CD14-positive monocyte (primary cell): ENCODE data around the gene LAG3. TPM values are rescaled to one million over a fixed set of nuclear protein-coding genes. Genes with fewer than 3 reads are reported as not detected.

Experiments used
- DNase-seq, 3 donors: peaks; one replicate each; pipeline ENCODE4 v3.0.0-alpha.2; 2011 to 2022
- H2AFZ ChIP-seq: 2 replicates; pipeline ENCODE4 v1.6.0; 2012; ENCODE audit warnings: mild to moderate bottlenecking, low read depth, low read length, inconsistent platforms; ENCODE audit not compliant: insufficient read depth, poor library complexity, severe bottlenecking
- H3K27ac ChIP-seq, 2 donors: 1 replicate in 1 of 2; 2 replicates in 1 of 2; pipeline ENCODE4 v1.5.1; 2012 to 2013; ENCODE audit warnings: low read length in 2 of 2, control low read depth in 1 of 2, inconsistent platforms in 1 of 2, low read depth in 1 of 2, mild to moderate bottlenecking in 1 of 2
- H3K27me3 ChIP-seq, 2 donors: one replicate each; pipeline versions ENCODE4 v1.6.0 to v1.6.1; 2011 to 2013; ENCODE audit warnings: low read length in 2 of 2; ENCODE audit not compliant: control insufficient read depth in 2 of 2, insufficient read depth in 2 of 2
- H3K36me3 ChIP-seq, 2 donors: replicated peaks in 1 of 2; 1 replicate in 1 of 2; 2 replicates in 1 of 2; pipeline versions ENCODE4 v1.5.1 to v1.6.1; 2012 to 2013; ENCODE audit warnings: low read length in 2 of 2, control low read depth in 1 of 2, inconsistent platforms in 1 of 2, mild to moderate bottlenecking in 1 of 2; ENCODE audit not compliant: insufficient read depth in 2 of 2, control insufficient read depth in 1 of 2
- H3K4me1 ChIP-seq, 2 donors: 1 replicate in 1 of 2; 2 replicates in 1 of 2; pipeline versions ENCODE4 v1.5.1 to v1.6.1; 2012 to 2013; ENCODE audit warnings: low read length in 2 of 2, control low read depth in 1 of 2, inconsistent platforms in 1 of 2, mild to moderate bottlenecking in 1 of 2, moderate library complexity in 1 of 2; ENCODE audit not compliant: insufficient read depth in 2 of 2, control insufficient read depth in 1 of 2
- H3K4me2 ChIP-seq: replicated peaks from 2 replicates; pipeline ENCODE3; 2012; ENCODE audit warnings: low read length, moderate library complexity, mild to moderate bottlenecking; ENCODE audit not compliant: poor library complexity, severe bottlenecking; ENCODE audit errors: extremely low read depth
- H3K4me3 ChIP-seq, 3 experiments: fragments of 200-600 bp in 1 of 3; sonication (generic) in 1 of 3; replicated peaks in 1 of 3; 1 replicate in 2 of 3; 2 replicates in 1 of 3; pipeline ENCODE4 v1.5.1; 2011 to 2013; ENCODE audit warnings: low read length in 3 of 3, mild to moderate bottlenecking in 3 of 3, control low read depth in 2 of 3, low read depth in 2 of 3, inconsistent platforms in 1 of 3, moderate library complexity in 1 of 3
- H3K79me2 ChIP-seq: 2 replicates; pipeline ENCODE4 v1.6.0; 2012; ENCODE audit warnings: mild to moderate bottlenecking, control low read depth, inconsistent platforms, low read length, moderate library complexity; ENCODE audit not compliant: insufficient read depth
- H3K9ac ChIP-seq: 2 replicates; pipeline ENCODE4 v1.6.0; 2017; ENCODE audit warnings: low read length, mild to moderate bottlenecking; ENCODE audit not compliant: insufficient read depth, poor library complexity, severe bottlenecking
- H3K9me3 ChIP-seq, 2 donors: replicated peaks in 1 of 2; 1 replicate in 1 of 2; 2 replicates in 1 of 2; pipeline versions ENCODE4 v1.5.1 to v1.6.1; 2012 to 2013; ENCODE audit warnings: low read length in 2 of 2, control low read depth in 1 of 2; ENCODE audit not compliant: control insufficient read depth in 1 of 2, insufficient read depth in 1 of 2
- H4K20me1 ChIP-seq: 2 replicates; pipeline ENCODE4 v1.6.0; 2012; ENCODE audit warnings: mild to moderate bottlenecking, low read length, control low read depth, moderate library complexity; ENCODE audit not compliant: insufficient read depth
- H3K27ac Mint-ChIP-seq, 7 donors: one replicate each; pipeline ENCODE4 v1.8.0; 2020; ENCODE audit warnings: mild to moderate bottlenecking in 7 of 7, mixed read lengths in 7 of 7, moderate library complexity in 6 of 7, inconsistent platforms in 2 of 7
- H3K27me3 Mint-ChIP-seq, 3 donors: one replicate each; pipeline ENCODE4 v1.8.0; 2021 to 2022; ENCODE audit warnings: low read depth in 3 of 3, mild to moderate bottlenecking in 3 of 3, mixed read lengths in 3 of 3, moderate library complexity in 3 of 3, inconsistent platforms in 1 of 3
- H3K36me3 Mint-ChIP-seq, 2 donors: one replicate each; pipeline ENCODE4 v1.8.0; 2020; ENCODE audit warnings: mixed read lengths in 2 of 2, inconsistent platforms in 1 of 2, mild to moderate bottlenecking in 1 of 2
- H3K4me1 Mint-ChIP-seq: one replicate; pipeline ENCODE4 v1.8.0; 2020; ENCODE audit warnings: mild to moderate bottlenecking, mixed read lengths
- H3K4me3 Mint-ChIP-seq, 2 donors: one replicate each; pipeline ENCODE4 v1.8.0; 2020; ENCODE audit warnings: mild to moderate bottlenecking in 2 of 2, mixed read lengths in 2 of 2, moderate library complexity in 1 of 2
- H3K9me3 Mint-ChIP-seq, 7 donors: one replicate each; pipeline ENCODE4 v1.8.0; 2020 to 2022; ENCODE audit warnings: mixed read lengths in 7 of 7, mild to moderate bottlenecking in 6 of 7, moderate library complexity in 6 of 7, inconsistent platforms in 2 of 7
- WGBS: methylation state at CpG from one replicate; pipeline ENCODE4 v1.1.5; 2013; ENCODE audit warnings: missing lambda C conversion rate; ENCODE audit not compliant: insufficient coverage; 5-methylcytosine and 5-hydroxymethylcytosine counted together
- intact Hi-C, 2 donors: fragments of 100-400 bp; cut with micrococcal nuclease; formaldehyde crosslinking; loops; one replicate each; pipeline versions ENCODE4 v1.15.0 to v1.15.1; 2023
- polyA plus RNA-seq, 3 donors: library from polyadenylated mRNA; depleted of rRNA in 1 of 3; unstranded in 2 of 3; stranded (reverse) in 1 of 3; fragments of 300-500 nt in 2 of 3; fragments of >200 nt in 1 of 3; fragmentation: Illumina TruSeq in 2 of 3; gene quantifications; 1 replicate in 2 of 3; 2 replicates in 1 of 3; pipeline ENCODE4 v1.2.3, GENCODE V29; 2012 to 2021
- TF ChIP-seq, protein P1 (sequence below): fragments of 200-600 bp; IDR thresholded peaks from one replicate; pipeline ENCODE4 v1.8.0; 2022; ENCODE audit warnings: antibody characterized with exemption, mild to moderate bottlenecking

Gene LAG3
- polyA plus RNA-seq, 3 donors = 0.04 TPM; not detected in 2

DNA sequence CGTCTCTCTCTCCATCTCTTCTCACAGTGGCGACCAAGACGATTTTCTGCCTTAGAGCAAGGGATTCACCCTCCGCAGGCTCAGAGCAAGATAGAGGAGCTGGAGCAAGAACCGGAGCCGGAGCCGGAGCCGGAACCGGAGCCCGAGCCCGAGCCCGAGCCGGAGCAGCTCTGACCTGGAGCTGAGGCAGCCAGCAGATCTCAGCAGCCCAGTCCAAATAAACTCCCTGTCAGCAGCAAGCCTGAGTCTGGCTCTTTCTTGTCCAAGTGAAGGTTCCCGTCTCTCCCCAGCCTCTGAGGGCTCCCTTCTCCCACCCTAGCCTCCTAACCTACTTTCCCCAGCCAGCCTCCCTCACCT is 5.9 kb downstream of the LAG3 start:
- peaks cover 8 to 49% of the 10 kb centered on the region in 2 donors for H3K27me3 ChIP-seq
- no peak overlapping the region for H3K9ac ChIP-seq
- H3K36me3 ChIP-seq = no peaks in the 10 kb centered on the region
- no peak for DNase-seq
- Mint-ChIP-seq H3K36me3 (peaks cover 0 to 11% of the 10 kb centered on the region in 2 donors), H3K27ac (peak overlapping the region in 2 of 7 donors; percentile 75 to 88), H3K27me3 (peaks cover 49 to 54% (median 49%) of the 10 kb centered on the region in 3 donors), H3K4me3 (peak overlapping the region; percentile 80 to 94), H3K9me3 (peaks cover 0 to 4% (median 2%) of the 10 kb centered on the region in 7 donors), H3K4me1 (peaks cover 28% of the 10 kb centered on the region)
- no peak overlapping the region for H3K27ac ChIP-seq
- intact Hi-C loops = loop anchor here (5.0 kb wide), 1 partner anchor 41 kb away; no protein-coding TSS in a partner anchor
- peak overlapping the region; percentile 72 for H2AFZ ChIP-seq
- H3K4me2 ChIP-seq = peak overlapping the region; percentile 85
- TF ChIP-seq, protein P1, sequence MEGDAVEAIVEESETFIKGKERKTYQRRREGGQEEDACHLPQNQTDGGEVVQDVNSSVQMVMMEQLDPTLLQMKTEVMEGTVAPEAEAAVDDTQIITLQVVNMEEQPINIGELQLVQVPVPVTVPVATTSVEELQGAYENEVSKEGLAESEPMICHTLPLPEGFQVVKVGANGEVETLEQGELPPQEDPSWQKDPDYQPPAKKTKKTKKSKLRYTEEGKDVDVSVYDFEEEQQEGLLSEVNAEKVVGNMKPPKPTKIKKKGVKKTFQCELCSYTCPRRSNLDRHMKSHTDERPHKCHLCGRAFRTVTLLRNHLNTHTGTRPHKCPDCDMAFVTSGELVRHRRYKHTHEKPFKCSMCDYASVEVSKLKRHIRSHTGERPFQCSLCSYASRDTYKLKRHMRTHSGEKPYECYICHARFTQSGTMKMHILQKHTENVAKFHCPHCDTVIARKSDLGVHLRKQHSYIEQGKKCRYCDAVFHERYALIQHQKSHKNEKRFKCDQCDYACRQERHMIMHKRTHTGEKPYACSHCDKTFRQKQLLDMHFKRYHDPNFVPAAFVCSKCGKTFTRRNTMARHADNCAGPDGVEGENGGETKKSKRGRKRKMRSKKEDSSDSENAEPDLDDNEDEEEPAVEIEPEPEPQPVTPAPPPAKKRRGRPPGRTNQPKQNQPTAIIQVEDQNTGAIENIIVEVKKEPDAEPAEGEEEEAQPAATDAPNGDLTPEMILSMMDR = no peak
- no peaks in the 10 kb centered on the region for H4K20me1 ChIP-seq
- WGBS = 82% methylated on average over 14 of the region's 14 CpGs
- peaks cover 0 to 11% of the 10 kb centered on the region in 2 donors for H3K9me3 ChIP-seq
- no peaks in the 10 kb centered on the region for H3K79me2 ChIP-seq
- peak overlapping the region in 1 of 3 experiments; percentile 74 for H3K4me3 ChIP-seq
- peaks cover 15 to 37% of the 10 kb centered on the region in 2 donors for H3K4me1 ChIP-seq

DNA sequence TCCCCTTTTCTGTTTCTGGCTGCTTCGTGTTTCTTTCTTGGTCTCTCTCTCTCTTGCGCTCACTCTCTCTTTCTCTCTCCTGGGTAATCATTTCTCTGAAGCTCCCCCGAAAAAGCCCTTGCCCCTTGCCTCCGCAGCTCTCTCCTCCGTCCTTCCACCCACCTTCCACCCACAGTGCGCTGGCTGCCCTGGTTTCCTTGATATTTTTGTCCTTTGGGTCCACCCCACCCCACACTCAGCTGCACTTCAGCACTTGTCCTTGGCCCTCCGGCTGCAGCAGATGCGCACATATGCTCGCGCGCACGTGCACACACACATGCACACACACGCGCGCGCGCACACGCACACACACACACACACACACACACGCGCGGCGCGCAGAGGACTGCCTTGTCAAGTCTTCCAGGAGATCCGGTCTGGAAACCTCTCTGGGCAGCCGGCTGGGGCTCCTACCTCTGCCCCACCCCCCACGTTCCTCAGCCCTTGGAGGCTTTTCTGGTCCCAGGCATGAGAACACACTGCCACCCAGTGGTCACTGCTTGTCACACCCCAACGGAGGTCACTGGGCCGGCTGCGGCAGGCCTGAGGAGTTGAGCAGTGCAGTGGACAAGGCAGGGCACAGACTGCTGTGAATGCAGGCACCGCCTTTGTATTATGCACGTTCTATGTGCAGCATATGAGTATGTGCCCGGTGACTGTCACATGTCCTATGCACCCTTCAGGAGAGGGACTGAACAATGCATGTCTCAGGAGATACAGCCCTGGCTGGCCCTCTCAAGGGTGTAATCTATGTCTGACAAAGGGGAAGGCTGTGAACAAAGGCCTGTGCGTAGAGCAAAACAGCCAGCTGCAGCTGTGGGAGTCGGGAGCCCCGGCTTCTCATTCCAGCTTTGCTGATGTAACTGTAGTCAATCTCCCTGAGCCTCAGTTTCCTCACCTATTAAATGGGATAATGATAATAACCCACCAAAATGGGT is 6.5 kb downstream of the LAG3 start:
- Mint-ChIP-seq H3K9me3 (peaks cover 0 to 4% (median 2%) of the 10 kb centered on the region in 7 donors), H3K27me3 (peaks cover 44 to 49% (median 47%) of the 10 kb centered on the region in 3 donors), H3K4me1 (peaks cover 25% of the 10 kb centered on the region), H3K4me3 (peak overlapping the region; percentile 80 to 94), H3K27ac (peak overlapping the region in 5 of 7 donors; percentile 33 to 88 (median 75)), H3K36me3 (peaks cover 0 to 9% of the 10 kb centered on the region in 2 donors)
- Histone ChIP-seq H4K20me1 (no peaks in the 10 kb centered on the region), H3K9ac (peak overlapping the region; percentile 42), H3K27ac (no peak overlapping the region), H3K9me3 (peaks cover 0 to 9% of the 10 kb centered on the region in 2 donors), H3K79me2 (no peaks in the 10 kb centered on the region), H3K4me2 (peak overlapping the region; percentile 85), H3K27me3 (peaks cover 4 to 44% of the 10 kb centered on the region in 2 donors), H3K36me3 (no peaks in the 10 kb centered on the region), H2AFZ (peak overlapping the region; percentile 72), H3K4me3 (peak overlapping the region; percentile 14 to 74 (median 21)), H3K4me1 (peaks cover 17 to 37% of the 10 kb centered on the region in 2 donors)
- DNase-seq = peak; percentile 82 to 87 (median 86)
- WGBS = under 1% methylated on average over 32 of the region's 35 CpGs
- intact Hi-C loops = loop anchor here (5.0 kb wide), 1 partner anchor 42 kb away; no protein-coding TSS in a partner anchor
- TF ChIP-seq, protein P1 = peak; percentile 87
